HT-29 (cell line): ENCODE results near the gene MRGPRG. TPM values are rescaled to one million over a fixed set of nuclear protein-coding genes. Genes with fewer than 3 reads are reported as not detected.

Source experiments
- DNase-seq: peaks from one replicate; pipeline ENCODE4 v3.0.0-alpha.2; 2015; ENCODE audit warnings: low spot score
- total RNA-seq: library from RNA; depleted of rRNA; stranded (reverse); fragments of >200 nt; shearing (Covaris generic); gene quantifications from 2 replicates; pipeline ENCODE4 v1.2.3, GENCODE V29; 2014

The MRGPRG gene
- total RNA-seq, 1 experiment from 2014 or later, result not detected

GRCh38 chr11:3207526-3208189 lies 11.0 kb downstream of the MRGPRG start:
- no peak for DNase-seq

- DNase-seq, result no peak
These were observed 11.8 kb downstream of the MRGPRG start for GRCh38 chr11:3206922-3207204.

GRCh38 chr11:3206156-3206921 lies 12.3 kb downstream of the MRGPRG start:
- DNase-seq, result no peak

- no peak for DNase-seq
These were observed 13.1 kb downstream of the MRGPRG start for GRCh38 chr11:3205261-3206155.

GRCh38 chr11:3204141-3205015 lies 14.2 kb downstream of the MRGPRG start:
- DNase-seq, result no peak

GRCh38 chr11:3203221-3204043 lies 15.2 kb downstream of the MRGPRG start:
- DNase-seq, result no peak

- DNase-seq, result no peak
These were observed 15.9 kb downstream of the MRGPRG start for GRCh38 chr11:3202759-3203158.

- DNase-seq, result no peak
These were observed 16.3 kb downstream of the MRGPRG start for GRCh38 chr11:3202305-3202704.

- DNase-seq, result no peak
These were observed 16.9 kb downstream of the MRGPRG start for GRCh38 chr11:3201677-3202181.

GRCh38 chr11:3201112-3201581 lies 17.5 kb downstream of the MRGPRG start:
- DNase-seq, result no peak

- DNase-seq, result no peak
These were observed 18.1 kb downstream of the MRGPRG start for GRCh38 chr11:3200388-3201111.

- no peak for DNase-seq
These were observed 18.9 kb downstream of the MRGPRG start for GRCh38 chr11:3199537-3200295.

GRCh38 chr11:3198815-3199214 lies 19.8 kb downstream of the MRGPRG start:
- DNase-seq, result no peak

- DNase-seq, result no peak
These were observed 20.6 kb downstream of the MRGPRG start for GRCh38 chr11:3197878-3198528.

- no peak for DNase-seq
These were observed 21.4 kb downstream of the MRGPRG start for GRCh38 chr11:3197044-3197695.

GRCh38 chr11:3196161-3197043 lies 22.2 kb downstream of the MRGPRG start:
- DNase-seq, result no peak
